ENCODE data around the gene DAO. TPM values are rescaled to one million over a fixed set of nuclear protein-coding genes. Genes with fewer than 3 reads are reported as not detected.
"Not testable (repeated sequence)": the region's sequence is repeated elsewhere in the genome, so short reads cannot be mapped to it uniquely, and the experiment has no call there.

Gene DAO
- total and polyA plus RNA-seq, 8 donors = not detected

GRCh38 chr12:108861878-108862587, 17.9 kb upstream of the DAO start:
- no peak for TF ChIP-seq CTCF (IDR thresholded peaks at IDR 0.05)
- no peak for TF ChIP-seq EP300 (IDR thresholded peaks at IDR 0.05)
- TF ChIP-seq POLR2AphosphoS5 (IDR thresholded peaks at IDR 0.05) = no peak
- TF ChIP-seq POLR2A (IDR thresholded peaks at IDR 0.05) = no peak
- peak in 1 of 2 donors; percentile 40 for DNase-seq
- Histone ChIP-seq H3K27me3 (no peaks in the 10 kb centered on the region), H3K36me3 (no peaks in the 10 kb centered on the region), H3K4me3 (no peak overlapping the region), H3K9me3 (no peaks in the 10 kb centered on the region), H3K4me1 (peaks cover 11 to 36% (median 18%) of the 10 kb centered on the region in 4 donors), H3K27ac (no peak overlapping the region)
- intact Hi-C loops (cut with DNase I; ENCODE audit: low total_unique reads) = no loop called here
- WGBS, 5 donors = 76 to 90% (median 82%) methylated on average over 6 of the region's 6 CpGs

GRCh38 chr12:108862588-108862959, 17.3 kb upstream of the DAO start:
- 92 to 97% (median 95%) methylated on average over 3 of the region's 3 CpGs for whole genome bisulfite sequencing, 5 donors
- peaks cover 11 to 36% (median 18%) of the 10 kb centered on the region in 4 donors for H3K4me1 ChIP-seq
- intact Hi-C loops (cut with DNase I; ENCODE audit: low total_unique reads) = no loop called here
- no peaks in the 10 kb centered on the region for H3K36me3 ChIP-seq
- no peaks in the 10 kb centered on the region for H3K27me3 ChIP-seq
- no peak for TF ChIP-seq CTCF (IDR thresholded peaks at IDR 0.05)
- no peaks in the 10 kb centered on the region for H3K9me3 ChIP-seq
- H3K27ac ChIP-seq = no peak overlapping the region
- H3K4me3 ChIP-seq = no peak overlapping the region
- no peak for DNase-seq

DNA sequence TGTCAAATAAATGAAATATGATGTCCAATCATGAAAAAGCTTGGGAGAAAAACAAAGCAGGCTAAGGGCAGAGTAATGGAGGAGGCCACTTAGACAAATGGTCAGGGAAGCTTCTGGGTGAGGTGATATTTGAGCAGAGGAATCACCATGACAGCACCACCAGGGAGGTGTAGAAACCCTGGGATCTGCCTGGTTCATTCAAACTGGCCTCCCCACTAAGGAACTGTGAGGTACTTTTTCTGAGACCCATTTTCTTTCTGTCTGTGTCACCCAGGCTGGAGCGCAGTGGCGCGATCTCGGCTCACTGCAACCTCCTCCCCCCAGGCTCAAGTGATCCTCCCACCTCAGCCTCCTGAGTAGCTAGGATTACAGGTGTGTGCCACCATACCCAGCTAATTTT, 14.7 kb upstream of the DAO start:
- Histone ChIP-seq H3K27ac (no peak overlapping the region), H3K36me3 (no peaks in the 10 kb centered on the region), H3K4me3 (no peak overlapping the region), H3K27me3 (no peaks in the 10 kb centered on the region), H3K4me1 (peaks cover 0 to 16% (median 0%) of the 10 kb centered on the region in 4 donors), H3K9me3 (no peaks in the 10 kb centered on the region)
- TF ChIP-seq CTCF (IDR thresholded peaks at IDR 0.05) (no peak), POLR2AphosphoS5 (IDR thresholded peaks at IDR 0.05) (no peak), POLR2A (IDR thresholded peaks at IDR 0.05) (no peak), EP300 (IDR thresholded peaks at IDR 0.05) (no peak)
- DNase-seq = no peak
- WGBS, 5 donors = 74 to 100% (median 94%) methylated on average over 4 of the region's 4 CpGs
- intact Hi-C loops (cut with DNase I; ENCODE audit: low total_unique reads) = no loop called here

- 83 to 92% (median 86%) methylated on average over 10 of the region's 10 CpGs for WGBS, 5 donors
- H3K27me3 ChIP-seq, H3K4me3 ChIP-seq: not testable (repeated sequence)
Observed at GRCh38 chr12:108866083-108866482, 13.8 kb upstream of the DAO start.

DNA sequence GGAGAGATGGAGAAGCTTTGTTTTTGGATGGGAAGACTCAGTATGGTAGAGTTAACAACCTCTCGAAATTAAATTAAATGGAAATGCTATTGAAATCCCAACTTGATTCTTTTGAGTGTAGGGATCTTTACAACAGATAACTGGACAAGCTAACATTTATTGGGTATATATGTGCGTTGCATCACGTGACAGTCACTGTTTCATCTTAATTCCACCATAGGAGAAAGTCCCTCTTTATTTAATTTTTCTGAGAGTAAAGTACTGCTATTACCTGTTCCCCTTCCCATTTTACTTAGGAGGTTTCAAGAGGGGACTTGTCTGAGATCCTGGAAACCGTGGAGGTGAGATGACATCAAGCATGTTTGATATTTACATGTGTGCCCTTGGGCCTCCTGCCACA, 11.1 kb upstream of the DAO start:
- no peaks in the 10 kb centered on the region for H3K36me3 ChIP-seq

More at GRCh38 chr12:108866083-108866482, 13.8 kb upstream of the DAO start:
- H3K27ac ChIP-seq; H3K9me3 ChIP-seq; DNase-seq; intact Hi-C loops (cut with DNase I; ENCODE audit: low total_unique reads); H3K36me3 ChIP-seq: not testable (repeated sequence)
- H3K4me1 ChIP-seq = peaks cover 0 to 13% (median 0%) of the 10 kb centered on the region in 4 donors

More for the DNA sequence above, 11.1 kb upstream of the DAO start:
- Histone ChIP-seq H3K27me3 (no peaks in the 10 kb centered on the region), H3K27ac (no peak overlapping the region), H3K4me1 (no peaks in the 10 kb centered on the region), H3K9me3 (no peaks in the 10 kb centered on the region), H3K4me3 (no peak overlapping the region)
- 80 to 91% (median 87%) methylated on average over 4 of the region's 4 CpGs for WGBS, 5 donors
- no peak for DNase-seq
- intact Hi-C loops (cut with DNase I; ENCODE audit: low total_unique reads) = no loop called here
- TF ChIP-seq POLR2AphosphoS5 (IDR thresholded peaks at IDR 0.05) (no peak), POLR2A (IDR thresholded peaks at IDR 0.05) (no peak), CTCF (IDR thresholded peaks at IDR 0.05) (no peak), EP300 (IDR thresholded peaks at IDR 0.05) (no peak)

Data from stomach (tissue), 9 donors.